Esophagus squamous epithelium (tissue), 5 donors: ENCODE measurements around the gene STK16. TPM values are rescaled to one million over a fixed set of nuclear protein-coding genes. Genes with fewer than 3 reads are reported as not detected.

Source experiments
- DNase-seq: peaks from one replicate; lab custom pipeline; 2025; lab: John Stamatoyannopoulos, UW
- H3K27ac ChIP-seq, 4 donors: fragments of 200-600 bp; sonication (generic); one replicate each; pipeline ENCODE4 v1.5.1; 2016 to 2019; ENCODE audit warnings: mild to moderate bottlenecking in 1 of 4
- H3K27me3 ChIP-seq, 4 donors: fragments of 200-600 bp; sonication (generic); 1 replicate in 3 of 4; 2 replicates in 1 of 4; pipeline versions ENCODE4 v1.5.1 to v1.6.0; 2017 to 2021; ENCODE audit warnings: antibody characterized with exemption in 1 of 4
- H3K36me3 ChIP-seq, 3 donors: fragments of 200-600 bp; sonication (generic); one replicate each; pipeline ENCODE4 v1.5.1; 2016 to 2019
- H3K4me1 ChIP-seq, 3 donors: fragments of 200-600 bp; sonication (generic); one replicate each; pipeline ENCODE4 v1.5.1; 2017 to 2019
- H3K4me3 ChIP-seq, 4 donors: fragments of 200-600 bp; sonication (generic); 1 replicate in 3 of 4; 2 replicates in 1 of 4; pipeline ENCODE4 v1.5.1; 2016 to 2019; ENCODE audit warnings: mild to moderate bottlenecking in 2 of 4, moderate library complexity in 1 of 4
- H3K9me3 ChIP-seq, 3 donors: fragments of 200-600 bp; sonication (generic); one replicate each; pipeline ENCODE4 v1.5.1; 2016 to 2019
- CTCF ChIP-seq, 6 experiments: fragments of 450-650 bp in 4 of 6; fragments of 200-600 bp in 2 of 6; sonication (generic) in 2 of 6; IDR thresholded peaks; one replicate each; pipeline ENCODE4 v1.5.1; 2016 to 2019; ENCODE audit warnings: antibody characterized with exemption in 6 of 6, mild to moderate bottlenecking in 4 of 6, moderate library complexity in 4 of 6
- POLR2A ChIP-seq, 4 donors: fragments of 450-650 bp; IDR thresholded peaks; one replicate each; pipeline ENCODE4 v1.6.1; 2017; ENCODE audit warnings: antibody characterized with exemption in 4 of 4, mild to moderate bottlenecking in 4 of 4, moderate library complexity in 3 of 4
- WGBS, 2 donors: methylation state at CpG; one replicate each; pipeline ENCODE4 v1.1.5; 2018; 5-methylcytosine and 5-hydroxymethylcytosine counted together
- intact Hi-C: fragments of 100-400 bp; cut with DNase I; formaldehyde crosslinking; loops from one replicate; pipeline ENCODE4 v1.15.0; 2022
- small RNA-seq, 4 donors: library from RNA; depleted of rRNA; stranded (forward); fragments of <200 nt; gene quantifications; one replicate each; pipeline ENCODE3, GENCODE V24; 2016
- total RNA-seq, 4 donors: library from RNA; depleted of rRNA; stranded (reverse); fragments of >200 nt; gene quantifications; one replicate each; pipeline ENCODE4 v1.1.0, GENCODE V29; 2016
- donor health status: DM: yes; HTN: yes; CAD: no.

Gene STK16
- total RNA-seq, 4 donors from 2014 or later, result 8.6 to 27.4 (median 19.3) TPM

- WGBS, 2 donors, result 3 to 18% methylated on average over 8 to 12 of the region's 15 CpGs
- intact Hi-C loops, result loop anchor here (5.0 kb wide), 1 partner anchor 137 kb away; the partner anchor contains the start of gene NHEJ1
- H3K9me3 ChIP-seq, result no peaks in the 10 kb centered on the region
These were observed 53.6 kb downstream of the STK16 start for GRCh38 chr2:219298759-219299371.

GRCh38 chr2:219299372-219299760 lies 54.1 kb downstream of the STK16 start:
- Histone ChIP-seq H3K9me3 (no peaks in the 10 kb centered on the region), H3K27ac (no peak overlapping the region), H3K4me1 (peaks cover 5 to 18% (median 7%) of the 10 kb centered on the region in 3 donors), H3K36me3 (no peaks in the 10 kb centered on the region), H3K4me3 (no peak overlapping the region), H3K27me3 (peaks cover 0 to 53% (median 0%) of the 10 kb centered on the region in 4 donors)
- no peak for TF ChIP-seq CTCF (IDR thresholded peaks at IDR 0.05)
- no peak for TF ChIP-seq POLR2A (IDR thresholded peaks at IDR 0.05)
- WGBS, 2 donors, result 82% methylated on average over 5 of the region's 6 CpGs; no CpG with 5 or more reads in 1 of the 2 donors
- no peak for DNase-seq
- intact Hi-C loops, result loop anchor here (5.0 kb wide), 1 partner anchor 137 kb away; the partner anchor contains the start of gene NHEJ1

More at GRCh38 chr2:219298759-219299371, 53.6 kb downstream of the STK16 start:
- Histone ChIP-seq H3K4me1 (peaks cover 9 to 23% (median 11%) of the 10 kb centered on the region in 3 donors), H3K27ac (no peak overlapping the region), H3K27me3 (peaks cover 0 to 51% (median 0%) of the 10 kb centered on the region in 4 donors), H3K36me3 (no peaks in the 10 kb centered on the region), H3K4me3 (no peak overlapping the region)
- no peak for DNase-seq
- TF ChIP-seq POLR2A (IDR thresholded peaks at IDR 0.05), result no peak
- peak; percentile 97 to 100 (median 99) for TF ChIP-seq CTCF (IDR thresholded peaks at IDR 0.05)

Small RNAs within 50 kb of the gene (small RNA-seq; reads per million reads assigned to genes)
- gene MIR153-1, result 0 to 0.36 (median 0.29) reads per million in 4 donors

Other genes starting within 250 kb of the STK16 start
- gene CFAP65, start 204.0 kb upstream of the STK16 start, total RNA-seq, result under 1 TPM in 1 of 4 donors, not detected in 3; 0.19 TPM
- gene IHH, start 184.6 kb upstream of the STK16 start, total RNA-seq, result under 1 TPM in 1 of 4 donors, not detected in 3; 0.38 TPM
- gene NHEJ1, start 84.7 kb upstream of the STK16 start, total RNA-seq, result 10 to 100 TPM in 2 of 4 donors, 1 to 10 TPM in 2; 6.3 to 14.3 (median 9.7) TPM
- gene SLC23A3, start 75.5 kb upstream of the STK16 start, total RNA-seq, result 1 to 10 TPM in 2 of 4 donors, under 1 TPM in 2; 0.82 to 1.7 (median 1.3) TPM
- 10 to 100 TPM; 35.3 to 49.8 (median 42.0) TPM for gene CNPPD1, start 68.6 kb upstream of the STK16 start, total RNA-seq
- gene RETREG2, start 67.2 kb upstream of the STK16 start, total RNA-seq, result 10 to 100 TPM; 31.0 to 58.7 (median 41.8) TPM
- 10 to 100 TPM; 34.6 to 49.9 (median 43.6) TPM for gene ZFAND2B, start 38.7 kb upstream of the STK16 start, total RNA-seq
- 10 to 100 TPM; 22.1 to 45.3 (median 31.6) TPM for gene ABCB6, start 26.5 kb upstream of the STK16 start, total RNA-seq
- gene ATG9A, start 15.8 kb upstream of the STK16 start, total RNA-seq, result 10 to 100 TPM; 37.8 to 55.1 (median 45.2) TPM
- 10 to 100 TPM; 10.2 to 54.9 (median 27.6) TPM for gene ANKZF1, start 15.7 kb upstream of the STK16 start, total RNA-seq
- 1 to 10 TPM; 1.2 to 2.3 (median 1.7) TPM for gene GLB1L, start within 50 bp of the STK16 start, total RNA-seq
- gene TUBA4B, start 7.8 kb downstream of the STK16 start, total RNA-seq, result not detected
- 100 to 1,000 TPM; 104 to 258 (median 169) TPM for gene TUBA4A, start 8.4 kb downstream of the STK16 start, total RNA-seq
- 10 to 100 TPM; 30.3 to 72.6 (median 35.1) TPM for gene DNAJB2, start 33.9 kb downstream of the STK16 start, total RNA-seq
- gene PTPRN, start 63.9 kb downstream of the STK16 start, total RNA-seq, result not detected
- not detected for gene RESP18, start 87.3 kb downstream of the STK16 start, total RNA-seq
- gene DNPEP, start 142.4 kb downstream of the STK16 start, total RNA-seq, result 10 to 100 TPM; 36.7 to 82.4 (median 39.5) TPM
- 1,000 to 10,000 TPM in 1 of 4 donors, 100 to 1,000 TPM in 3; 120 to 2,698 (median 303) TPM for gene DES, start 172.9 kb downstream of the STK16 start, total RNA-seq
- gene SPEG, start 189.4 kb downstream of the STK16 start, total RNA-seq, result 10 to 100 TPM in 1 of 4 donors, 1 to 10 TPM in 3; 3.8 to 29.0 (median 5.0) TPM